ENCODE data around the gene CSDE1. TPM values are rescaled to one million over a fixed set of nuclear protein-coding genes. Genes with fewer than 3 reads are reported as not detected.

The CSDE1 gene
- polyA plus RNA-seq, 1 of the 3 experiments (the other 2 are of a cell fraction), result 151 TPM

GRCh38 chr1:114750780-114751179 is 7.0 kb downstream of the CSDE1 start:
- peaks cover 51 to 58% of the 10 kb centered on the region in 2 experiments for H3K36me3 ChIP-seq (replicated peaks in 1 of 2; ENCODE audit: control insufficient read depth in 1 of 2, insufficient read depth in 2 of 2, low read length in 1 of 2)
- ChIA-PET CTCF (interaction anchor here (0.6 to 1.9 kb wide), 2 partner anchors 14 to 1614 kb away, joined by 3 to 5 read pairs; no protein-coding TSS in a partner anchor), POLR2A (no interaction called here)
- H3K27me3 ChIP-seq (ENCODE audit: insufficient read depth), result no peaks in the 10 kb centered on the region
- TF ChIP-seq JUND (IDR thresholded peaks at IDR 0.05) (no peak), EP300 (IDR thresholded peaks at IDR 0.05; ENCODE audit: borderline replicate concordance in 1 of 2, low read depth in 1 of 2, low read length in 1 of 2) (no peak), NRF1 (IDR thresholded peaks at IDR 0.05; ENCODE audit: low read depth, low read length) (no peak), TAF1 (IDR thresholded peaks at IDR 0.05; ENCODE audit: borderline replicate concordance, low read depth, low read length) (no peak), NFIC (IDR thresholded peaks at IDR 0.05; ENCODE audit: borderline replicate concordance) (no peak), ZBTB33 (IDR thresholded peaks at IDR 0.05; ENCODE audit: borderline replicate concordance, low read depth) (no peak), MEF2A (IDR thresholded peaks at IDR 0.05; ENCODE audit: borderline replicate concordance, low read depth) (no peak)
- TF ChIP-seq, protein P1, sequence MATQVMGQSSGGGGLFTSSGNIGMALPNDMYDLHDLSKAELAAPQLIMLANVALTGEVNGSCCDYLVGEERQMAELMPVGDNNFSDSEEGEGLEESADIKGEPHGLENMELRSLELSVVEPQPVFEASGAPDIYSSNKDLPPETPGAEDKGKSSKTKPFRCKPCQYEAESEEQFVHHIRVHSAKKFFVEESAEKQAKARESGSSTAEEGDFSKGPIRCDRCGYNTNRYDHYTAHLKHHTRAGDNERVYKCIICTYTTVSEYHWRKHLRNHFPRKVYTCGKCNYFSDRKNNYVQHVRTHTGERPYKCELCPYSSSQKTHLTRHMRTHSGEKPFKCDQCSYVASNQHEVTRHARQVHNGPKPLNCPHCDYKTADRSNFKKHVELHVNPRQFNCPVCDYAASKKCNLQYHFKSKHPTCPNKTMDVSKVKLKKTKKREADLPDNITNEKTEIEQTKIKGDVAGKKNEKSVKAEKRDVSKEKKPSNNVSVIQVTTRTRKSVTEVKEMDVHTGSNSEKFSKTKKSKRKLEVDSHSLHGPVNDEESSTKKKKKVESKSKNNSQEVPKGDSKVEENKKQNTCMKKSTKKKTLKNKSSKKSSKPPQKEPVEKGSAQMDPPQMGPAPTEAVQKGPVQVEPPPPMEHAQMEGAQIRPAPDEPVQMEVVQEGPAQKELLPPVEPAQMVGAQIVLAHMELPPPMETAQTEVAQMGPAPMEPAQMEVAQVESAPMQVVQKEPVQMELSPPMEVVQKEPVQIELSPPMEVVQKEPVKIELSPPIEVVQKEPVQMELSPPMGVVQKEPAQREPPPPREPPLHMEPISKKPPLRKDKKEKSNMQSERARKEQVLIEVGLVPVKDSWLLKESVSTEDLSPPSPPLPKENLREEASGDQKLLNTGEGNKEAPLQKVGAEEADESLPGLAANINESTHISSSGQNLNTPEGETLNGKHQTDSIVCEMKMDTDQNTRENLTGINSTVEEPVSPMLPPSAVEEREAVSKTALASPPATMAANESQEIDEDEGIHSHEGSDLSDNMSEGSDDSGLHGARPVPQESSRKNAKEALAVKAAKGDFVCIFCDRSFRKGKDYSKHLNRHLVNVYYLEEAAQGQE (IDR thresholded peaks at IDR 0.05; ENCODE audit: low read depth, low read length), result no peak
- peaks cover 100% of the 10 kb centered on the region for H3K79me2 ChIP-seq (ENCODE audit: insufficient read depth)
- no peak overlapping the region for H2AFZ ChIP-seq (ENCODE audit: low read depth)
- H3K9me2 ChIP-seq, result no peaks in the 10 kb centered on the region
- peaks cover 99% of the 10 kb centered on the region for H4K20me1 ChIP-seq (ENCODE audit: insufficient read depth)
- 87% methylated on average over 5 of the region's 5 CpGs for WGBS (ENCODE audit: low lambda C conversion rate)
- no peak overlapping the region for H3K4me2 ChIP-seq
- no peaks in the 10 kb centered on the region for H3K9me3 ChIP-seq
- H3K9ac ChIP-seq, result no peak overlapping the region
- no peak overlapping the region for H3K4me3 ChIP-seq (ENCODE audit: low read depth in 2 of 2, low read length in 1 of 2)
- no peaks in the 10 kb centered on the region for H3F3A ChIP-seq (replicated peaks; ENCODE audit: insufficient read depth)
- H3K27ac ChIP-seq (ENCODE audit: low read depth in 2 of 2, low read length in 1 of 2), result no peak overlapping the region
- DNase-seq, result no peak
- peaks cover 6 to 42% of the 10 kb centered on the region in 2 experiments; a peak in 3 of 4 replicates for H3K4me1 ChIP-seq (ENCODE audit: control insufficient read depth in 1 of 2, insufficient read depth in 2 of 2, low read depth in 1 of 2, low read length in 1 of 2)

GRCh38 chr1:114749835-114750234 is 7.9 kb downstream of the CSDE1 start:
- CTCF ChIA-PET, result no interaction called here

More at GRCh38 chr1:114749835-114750234, 7.9 kb downstream of the CSDE1 start:
- peaks cover 100% of the 10 kb centered on the region for H3K79me2 ChIP-seq (ENCODE audit: insufficient read depth)
- no peak overlapping the region for H3K27ac ChIP-seq (ENCODE audit: low read depth in 2 of 2, low read length in 1 of 2)
- WGBS (ENCODE audit: low lambda C conversion rate), result 97% methylated on average over 5 of the region's 5 CpGs
- peaks cover 0 to 32% of the 10 kb centered on the region in 2 experiments; a peak in 3 of 4 replicates for H3K4me1 ChIP-seq (ENCODE audit: control insufficient read depth in 1 of 2, insufficient read depth in 2 of 2, low read depth in 1 of 2, low read length in 1 of 2)
- no peaks in the 10 kb centered on the region for H3F3A ChIP-seq (replicated peaks; ENCODE audit: insufficient read depth)
- no peak overlapping the region for H3K9ac ChIP-seq
- DNase-seq, result no peak
- H3K27me3 ChIP-seq (ENCODE audit: insufficient read depth), result no peaks in the 10 kb centered on the region
- POLR2A ChIA-PET, result interaction anchor here (1.1 kb wide), 1 partner anchor 8 kb away, joined by 3 read pairs; the partner anchor contains the start of gene CSDE1
- peaks cover 99% of the 10 kb centered on the region for H4K20me1 ChIP-seq (ENCODE audit: insufficient read depth)
- no peak overlapping the region for H2AFZ ChIP-seq (ENCODE audit: low read depth)
- no peak overlapping the region for H3K4me3 ChIP-seq (ENCODE audit: low read depth in 2 of 2, low read length in 1 of 2)
- no peaks in the 10 kb centered on the region for H3K9me2 ChIP-seq
- H3K36me3 ChIP-seq (replicated peaks in 1 of 2; ENCODE audit: control insufficient read depth in 1 of 2, insufficient read depth in 2 of 2, low read length in 1 of 2), result peaks cover 59 to 64% of the 10 kb centered on the region in 2 experiments
- H3K4me2 ChIP-seq, result no peak overlapping the region
- TF ChIP-seq EZH2phosphoT487 (IDR thresholded peaks at IDR 0.05; ENCODE audit: borderline replicate concordance, low read depth) (no peak), FOXM1 (IDR thresholded peaks at IDR 0.05; ENCODE audit: low read depth) (no peak), RCOR1 (IDR thresholded peaks at IDR 0.05; ENCODE audit: low read length) (no peak), TEAD4 (IDR thresholded peaks at IDR 0.05; ENCODE audit: borderline replicate concordance, insufficient read depth) (no peak), ZBTB33 (IDR thresholded peaks at IDR 0.05; ENCODE audit: borderline replicate concordance, low read depth) (no peak), PBX3 (IDR thresholded peaks at IDR 0.05) (no peak)
- TF ChIP-seq, protein P2, sequence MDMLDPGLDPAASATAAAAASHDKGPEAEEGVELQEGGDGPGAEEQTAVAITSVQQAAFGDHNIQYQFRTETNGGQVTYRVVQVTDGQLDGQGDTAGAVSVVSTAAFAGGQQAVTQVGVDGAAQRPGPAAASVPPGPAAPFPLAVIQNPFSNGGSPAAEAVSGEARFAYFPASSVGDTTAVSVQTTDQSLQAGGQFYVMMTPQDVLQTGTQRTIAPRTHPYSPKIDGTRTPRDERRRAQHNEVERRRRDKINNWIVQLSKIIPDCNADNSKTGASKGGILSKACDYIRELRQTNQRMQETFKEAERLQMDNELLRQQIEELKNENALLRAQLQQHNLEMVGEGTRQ (IDR thresholded peaks at IDR 0.05; ENCODE audit: borderline replicate concordance, low read depth, low read length), result no peak
- H3K9me3 ChIP-seq, result no peaks in the 10 kb centered on the region

Data from SK-N-SH (cell line).